ENCODE results near the gene SCFD2. TPM values are rescaled to one million over a fixed set of nuclear protein-coding genes. Genes with fewer than 3 reads are reported as not detected.
A peak's percentile ranks its signal among the peaks of the same experiment; 100 is the strongest.

SCFD2 gene
- total RNA-seq, 1 experiment from 2014 or later: 36.6 TPM

GRCh38 chr4:52889354-52889753 is 476.5 kb downstream of the SCFD2 start:
- H3K4me1 ChIP-seq (ENCODE audit: insufficient read depth, low read length): peaks cover 9% of the 10 kb centered on the region
- H3K9me2 ChIP-seq (replicated peaks; ENCODE audit: low read length): no peaks in the 10 kb centered on the region
- DNase-seq: no peak
- H3K27me3 ChIP-seq (ENCODE audit: low read length): no peaks in the 10 kb centered on the region
- H4K20me1 ChIP-seq (ENCODE audit: low read length): no peaks in the 10 kb centered on the region
- no peak overlapping the region for H2AFZ ChIP-seq (ENCODE audit: low read length)
- no peaks in the 10 kb centered on the region for H3K79me2 ChIP-seq (ENCODE audit: low read length)
- no peak overlapping the region for H3K27ac ChIP-seq (ENCODE audit: low read length)
- H3K4me3 ChIP-seq (ENCODE audit: low read length): no peak overlapping the region
- intact Hi-C loops (cut with micrococcal nuclease): no loop called here
- H3K9ac ChIP-seq (ENCODE audit: low read length): no peak overlapping the region
- no peaks in the 10 kb centered on the region for H3K36me3 ChIP-seq (ENCODE audit: low read depth, low read length)
- ChIA-PET POLR2A (ENCODE audit: unreplicated experiment) (no interaction called here), CTCF (no interaction called here)
- no peak overlapping the region for H3K4me2 ChIP-seq (ENCODE audit: low read length)
- ATAC-seq: no peak
- BruUV-seq (replicated peaks): no TSS peak
- no peaks in the 10 kb centered on the region for H3K9me3 ChIP-seq (ENCODE audit: low read length)
- TF ChIP-seq EZH2phosphoT487 (IDR thresholded peaks at IDR 0.05; ENCODE audit: borderline replicate concordance, low read length) (no peak), EZH2 (IDR thresholded peaks at IDR 0.05; ENCODE audit: low read length, unreplicated experiment) (no peak), CTCF (conservative IDR thresholded peaks at IDR 0.05; ENCODE audit: low read depth, low read length) (no peak)
- no peaks in the 10 kb centered on the region for H3F3A ChIP-seq (ENCODE audit: low read length, unreplicated experiment)

- no peaks in the 10 kb centered on the region for H4K20me1 ChIP-seq (ENCODE audit: low read length)
- no peak for DNase-seq
- H3K9me3 ChIP-seq (ENCODE audit: low read length): no peaks in the 10 kb centered on the region
- peak; percentile 20; the same call in 1 of the 2 replicates for ATAC-seq
- BruUV-seq (replicated peaks): no TSS peak
- no peak overlapping the region for H3K9ac ChIP-seq (ENCODE audit: low read length)
- ChIA-PET CTCF (no interaction called here), POLR2A (ENCODE audit: unreplicated experiment) (no interaction called here)
- TF ChIP-seq EZH2 (IDR thresholded peaks at IDR 0.05; ENCODE audit: low read length, unreplicated experiment) (no peak), CTCF (conservative IDR thresholded peaks at IDR 0.05; ENCODE audit: low read depth, low read length) (no peak), EZH2phosphoT487 (IDR thresholded peaks at IDR 0.05; ENCODE audit: borderline replicate concordance, low read length) (no peak)
- no peaks in the 10 kb centered on the region for H3K79me2 ChIP-seq (ENCODE audit: low read length)
- H2AFZ ChIP-seq (ENCODE audit: low read length): no peak overlapping the region
- no peak overlapping the region for H3K4me3 ChIP-seq (ENCODE audit: low read length)
- H3K4me1 ChIP-seq (ENCODE audit: insufficient read depth, low read length): peaks cover 24% of the 10 kb centered on the region
- no peaks in the 10 kb centered on the region for H3F3A ChIP-seq (ENCODE audit: low read length, unreplicated experiment)
- H3K4me2 ChIP-seq (ENCODE audit: low read length): no peak overlapping the region
- intact Hi-C loops (cut with micrococcal nuclease): no loop called here
- H3K9me2 ChIP-seq (replicated peaks; ENCODE audit: low read length): no peaks in the 10 kb centered on the region
- H3K27me3 ChIP-seq (ENCODE audit: low read length): no peaks in the 10 kb centered on the region
- H3K27ac ChIP-seq (ENCODE audit: low read length): no peak overlapping the region
- no peaks in the 10 kb centered on the region for H3K36me3 ChIP-seq (ENCODE audit: low read depth, low read length)
These were observed 480.9 kb downstream of the SCFD2 start for GRCh38 chr4:52884994-52885393.

- POLR2A ChIA-PET (ENCODE audit: unreplicated experiment): no interaction called here
- no peak for TF ChIP-seq CTCF (conservative IDR thresholded peaks at IDR 0.05; ENCODE audit: low read depth, low read length)
- no peak for TF ChIP-seq EZH2 (IDR thresholded peaks at IDR 0.05; ENCODE audit: low read length, unreplicated experiment)
- TF ChIP-seq EZH2phosphoT487 (IDR thresholded peaks at IDR 0.05; ENCODE audit: borderline replicate concordance, low read length): no peak
These were observed 481.9 kb downstream of the SCFD2 start for GRCh38 chr4:52883707-52884669.

More at GRCh38 chr4:52883707-52884669, 481.9 kb downstream of the SCFD2 start:
- Histone ChIP-seq H3K27ac (ENCODE audit: low read length) (no peak overlapping the region), H3F3A (ENCODE audit: low read length, unreplicated experiment) (no peaks in the 10 kb centered on the region), H2AFZ (ENCODE audit: low read length) (no peak overlapping the region), H4K20me1 (ENCODE audit: low read length) (no peaks in the 10 kb centered on the region), H3K4me3 (ENCODE audit: low read length) (no peak overlapping the region), H3K4me2 (ENCODE audit: low read length) (no peak overlapping the region), H3K9me3 (ENCODE audit: low read length) (no peaks in the 10 kb centered on the region), H3K79me2 (ENCODE audit: low read length) (no peaks in the 10 kb centered on the region), H3K36me3 (ENCODE audit: low read depth, low read length) (no peaks in the 10 kb centered on the region), H3K9me2 (replicated peaks; ENCODE audit: low read length) (no peaks in the 10 kb centered on the region), H3K9ac (ENCODE audit: low read length) (no peak overlapping the region), H3K4me1 (ENCODE audit: insufficient read depth, low read length) (peaks cover 24% of the 10 kb centered on the region), H3K27me3 (ENCODE audit: low read length) (no peaks in the 10 kb centered on the region)
- ATAC-seq: peak; percentile 68
- DNase-seq: peak; percentile 33
- intact Hi-C loops (cut with micrococcal nuclease): no loop called here
- CTCF ChIA-PET: no interaction called here
- BruUV-seq (replicated peaks): no TSS peak

All from PC-3 (cell line).